A204.1 (cell line): ENCODE results near the gene PRDM16.

ENCODE experiments used
- FAIRE-seq: peaks from 2 replicates; lab custom pipeline; 2012; peaks lifted over from hg19 to GRCh38; lab: Jason Lieb, UNC

The PRDM16 gene

DNA sequence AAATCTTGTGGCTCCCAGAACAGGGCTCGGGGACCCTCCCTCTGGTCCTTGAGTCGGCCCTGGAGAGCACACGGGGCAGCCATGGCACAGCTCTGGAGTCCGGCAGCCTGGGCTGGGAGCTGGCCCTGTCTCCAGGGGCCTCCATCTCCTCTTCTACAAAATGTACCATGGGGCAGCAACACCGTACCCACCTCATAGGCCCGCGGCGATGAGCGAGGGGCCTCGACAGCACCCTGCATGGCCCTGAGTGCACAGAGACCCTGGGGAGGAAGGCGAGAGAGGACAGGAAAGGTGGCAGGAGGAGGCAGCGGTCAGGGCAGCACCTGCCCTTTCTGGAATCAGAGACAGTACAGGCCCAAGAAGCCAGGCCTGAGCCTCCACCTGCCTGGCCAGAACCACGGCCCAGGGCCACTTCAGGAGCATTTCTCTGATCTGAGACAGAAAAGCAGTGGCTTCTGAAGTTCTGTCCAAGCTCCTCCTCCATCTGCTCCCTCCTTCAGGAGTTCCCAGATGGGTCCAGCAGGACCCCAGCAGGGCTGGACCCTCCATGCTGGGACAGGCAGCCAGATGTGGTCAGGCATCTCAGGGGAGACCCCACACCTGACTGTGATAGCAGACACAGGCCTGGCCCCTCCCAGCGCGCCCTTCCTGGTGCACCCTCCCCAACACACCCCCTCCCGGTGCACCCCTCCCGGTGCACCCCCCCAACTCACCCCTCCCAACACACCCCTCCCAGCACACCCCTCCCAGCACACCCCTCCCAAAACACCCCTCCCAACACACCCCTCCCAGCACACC is 309.6 kb downstream of the PRDM16 start:
- no peak for FAIRE-seq

DNA sequence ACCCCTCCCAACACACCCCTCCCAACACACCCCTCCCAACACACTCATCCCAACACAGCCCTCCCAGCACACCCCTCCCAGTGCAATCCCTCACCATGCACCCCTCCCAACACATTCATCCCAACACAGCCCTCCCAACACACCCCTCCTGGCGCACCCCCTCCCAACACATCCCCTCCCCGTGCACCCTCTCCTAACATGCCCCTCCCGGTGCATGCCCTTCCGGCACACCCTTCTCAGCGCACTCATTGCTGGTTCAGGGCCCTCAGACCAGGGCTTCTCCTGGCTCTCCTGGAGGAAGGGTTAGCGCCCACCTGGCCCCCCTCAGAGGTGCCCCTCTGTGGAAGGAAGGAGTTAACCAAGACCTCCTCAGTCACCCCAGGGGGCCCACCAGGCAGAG is 310.9 kb downstream of the PRDM16 start:
- no peak for FAIRE-seq

- no peak for FAIRE-seq
Observed at GRCh38 chr1:3380469-3380868, 311.5 kb downstream of the PRDM16 start.

- FAIRE-seq, result no peak
Observed at GRCh38 chr1:3381901-3382300, 312.9 kb downstream of the PRDM16 start.

GRCh38 chr1:3382326-3383057 is 313.5 kb downstream of the PRDM16 start:
- FAIRE-seq, result no peak

DNA sequence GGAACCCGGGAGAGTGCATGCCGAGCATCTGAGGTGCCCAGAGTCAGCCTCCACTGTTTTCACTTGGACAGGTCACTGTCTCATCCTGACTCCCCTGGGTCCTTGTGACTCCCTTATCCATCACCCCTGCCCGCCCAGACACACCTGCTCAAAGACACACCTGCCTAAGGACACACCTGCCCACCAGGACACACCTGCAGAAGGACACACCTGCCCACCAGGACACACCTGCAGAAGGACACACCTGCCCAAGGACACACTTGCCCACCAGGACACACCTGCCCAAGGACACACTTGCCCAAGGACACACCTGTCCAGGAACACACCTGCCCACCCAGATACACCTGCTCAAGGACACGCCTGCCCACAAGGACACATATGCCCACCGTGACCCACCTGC is 314.7 kb downstream of the PRDM16 start:
- no peak for FAIRE-seq

- FAIRE-seq, result no peak
Observed at GRCh38 chr1:3384407-3384806, 315.4 kb downstream of the PRDM16 start.

DNA sequence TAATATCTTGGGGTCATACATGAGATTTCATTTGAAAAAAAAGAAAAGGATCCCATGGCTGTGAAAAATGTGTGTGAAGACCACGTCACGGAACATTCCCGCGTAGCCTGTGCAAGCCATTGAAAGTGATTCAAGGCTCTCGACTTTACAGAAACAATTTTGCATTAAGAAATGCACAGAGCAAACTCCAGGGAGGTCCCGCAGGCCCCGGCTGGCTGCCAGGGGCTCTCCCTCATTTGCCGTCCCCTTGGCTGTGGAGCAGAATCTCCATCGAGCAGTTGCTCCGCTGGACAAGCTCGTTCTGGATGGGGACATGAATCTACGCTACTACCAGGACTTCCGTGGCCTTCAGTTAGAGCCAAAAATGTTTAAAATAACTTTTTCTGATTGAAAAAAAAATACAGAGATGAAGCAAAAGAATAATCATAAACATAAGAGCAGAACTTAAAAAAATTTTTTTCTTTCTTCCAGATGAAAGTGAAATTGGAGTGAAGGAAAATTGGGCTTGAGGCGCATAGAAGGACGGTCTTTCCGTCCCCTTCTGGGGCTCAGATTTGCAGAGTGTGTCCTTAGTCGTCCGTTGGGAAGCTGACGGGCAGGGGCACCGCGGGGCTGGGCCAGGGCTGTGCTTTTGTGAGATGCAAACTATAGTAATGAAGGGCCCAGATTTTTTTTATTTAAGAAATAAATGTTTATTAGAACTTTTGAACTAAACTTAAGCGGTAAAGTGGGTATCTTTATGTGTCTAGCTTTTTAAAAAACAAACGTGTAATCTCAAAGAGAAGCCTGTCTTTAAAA is 317.4 kb downstream of the PRDM16 start:
- FAIRE-seq, result no peak

DNA sequence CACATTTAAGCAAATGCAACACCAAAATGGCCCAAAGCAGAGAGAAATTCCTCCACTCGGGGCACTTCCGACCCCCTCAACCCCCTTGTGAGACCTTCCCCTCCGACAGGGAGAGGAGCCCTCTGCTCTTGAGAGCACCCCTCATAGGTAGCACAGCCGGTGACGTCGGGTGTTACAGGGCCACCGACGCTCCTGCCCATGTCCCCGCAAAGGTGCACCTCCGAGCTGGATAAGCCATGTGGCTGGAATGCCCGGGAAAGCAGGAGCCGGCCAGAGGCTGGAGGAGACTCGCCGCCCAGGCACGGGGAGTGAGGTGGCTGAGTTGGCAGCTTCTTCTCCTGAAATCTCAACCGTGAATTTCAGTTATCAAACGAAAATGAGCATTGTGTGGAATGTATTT is 318.4 kb downstream of the PRDM16 start:
- FAIRE-seq, result no peak

DNA sequence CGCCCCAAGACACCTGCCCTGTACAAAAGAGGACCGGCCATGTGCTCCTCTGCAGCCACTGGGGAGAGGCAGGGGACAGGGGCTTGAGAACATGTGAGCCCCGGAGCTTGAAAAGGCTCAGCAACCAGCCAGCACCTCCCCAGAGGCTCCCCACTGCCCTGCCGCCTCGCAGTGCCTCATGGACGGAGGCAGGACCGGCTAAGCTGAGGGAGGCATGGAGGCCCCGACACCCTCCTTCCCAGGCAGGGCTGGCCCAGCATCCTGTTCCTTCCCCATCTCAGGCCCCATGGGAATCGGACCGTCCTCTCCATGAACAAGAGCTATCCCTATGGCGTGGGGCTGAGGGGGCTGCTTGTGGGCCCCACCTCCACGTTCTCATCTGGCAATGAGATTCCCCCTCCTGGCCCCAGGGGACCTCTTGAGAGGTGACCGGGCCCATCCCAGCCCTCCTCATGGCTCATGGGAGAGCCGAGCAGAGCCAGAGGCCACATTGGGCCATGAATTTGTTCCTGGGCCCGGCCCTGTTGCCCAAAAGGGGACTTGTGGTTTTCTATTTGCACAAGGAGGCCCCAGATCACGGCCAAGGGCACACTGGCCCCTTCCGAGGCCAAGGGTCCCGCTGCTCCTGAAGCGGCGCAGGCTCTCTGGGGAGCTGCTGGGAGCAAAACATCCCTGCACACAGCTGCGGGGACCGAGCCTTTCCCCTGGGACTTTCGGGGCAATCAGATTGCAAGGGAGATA is 320.3 kb downstream of the PRDM16 start:
- no peak for FAIRE-seq

DNA sequence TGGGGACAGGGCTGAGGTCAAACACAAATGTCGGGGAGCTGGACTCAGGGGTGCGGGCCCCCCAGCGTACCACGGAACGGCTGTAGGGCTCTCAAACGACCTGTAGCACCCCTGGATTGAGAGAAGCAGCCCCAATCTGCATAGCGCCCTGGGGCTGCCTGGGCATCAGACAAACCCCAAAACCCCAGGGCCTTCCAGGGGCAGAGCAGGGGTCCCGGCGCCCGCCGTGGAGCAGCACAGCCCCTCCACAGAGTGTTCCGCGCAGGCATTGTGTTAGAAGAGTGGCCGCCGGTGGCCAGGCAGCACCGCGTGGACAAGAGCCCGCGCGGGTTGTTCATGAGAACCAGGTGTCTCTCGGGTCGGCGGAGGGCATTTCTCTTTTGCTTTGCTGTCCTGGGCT is 321.3 kb downstream of the PRDM16 start:
- FAIRE-seq, result no peak

- no peak for FAIRE-seq
Observed at GRCh38 chr1:3391711-3392110, 322.7 kb downstream of the PRDM16 start.

DNA sequence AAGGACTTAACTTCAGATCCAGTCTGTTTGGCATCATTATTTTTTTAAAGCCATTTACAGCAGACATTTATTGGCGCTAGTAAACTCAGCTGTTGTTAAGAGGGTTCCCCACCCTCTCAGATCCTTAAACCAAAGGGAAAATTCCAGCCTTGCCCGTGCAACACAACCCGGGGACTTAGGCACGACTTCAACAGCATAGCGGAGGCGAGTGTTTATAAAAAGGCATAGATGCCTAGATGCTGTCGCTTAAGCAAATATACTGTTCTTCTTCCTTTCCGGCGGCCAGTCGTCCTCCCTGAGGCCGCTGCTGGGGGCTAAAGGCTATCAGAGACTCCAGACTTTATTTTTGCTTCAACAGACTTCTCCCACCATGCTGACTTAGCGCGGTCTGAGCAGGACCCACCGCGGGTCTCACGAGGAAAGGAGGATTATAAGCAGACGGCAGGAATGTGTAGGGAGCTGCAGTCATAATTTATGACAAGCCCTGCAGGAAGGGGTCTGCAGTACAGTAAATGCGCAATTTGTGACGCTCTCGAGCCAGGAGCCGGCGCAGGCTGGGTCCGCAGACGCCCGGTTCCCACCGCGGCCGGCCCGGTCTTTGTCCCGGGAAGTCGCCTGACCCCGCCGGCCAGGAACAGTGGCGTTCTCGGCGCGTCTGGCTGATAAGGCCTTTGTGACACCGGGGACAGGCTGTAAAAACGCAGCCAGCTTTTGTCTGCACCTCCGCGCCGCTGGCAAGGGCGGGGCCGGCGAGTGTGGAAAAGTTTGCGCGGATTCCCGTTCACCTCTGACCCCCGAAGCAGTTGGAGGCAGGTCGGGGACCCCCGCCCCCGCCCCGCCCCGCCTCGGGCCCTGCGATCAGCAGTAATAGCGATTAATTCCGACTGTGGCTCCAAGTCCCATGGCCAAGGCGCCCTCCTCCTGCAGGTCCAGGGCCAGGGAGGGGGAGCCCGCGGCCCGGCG is 324.3 kb downstream of the PRDM16 start:
- no peak for FAIRE-seq

GRCh38 chr1:3393987-3394920 is 325.3 kb downstream of the PRDM16 start:
- no peak for FAIRE-seq

- no peak for FAIRE-seq
Observed at GRCh38 chr1:3396411-3396810, 327.4 kb downstream of the PRDM16 start.

GRCh38 chr1:3397311-3397710 is 328.3 kb downstream of the PRDM16 start:
- no peak for FAIRE-seq

DNA sequence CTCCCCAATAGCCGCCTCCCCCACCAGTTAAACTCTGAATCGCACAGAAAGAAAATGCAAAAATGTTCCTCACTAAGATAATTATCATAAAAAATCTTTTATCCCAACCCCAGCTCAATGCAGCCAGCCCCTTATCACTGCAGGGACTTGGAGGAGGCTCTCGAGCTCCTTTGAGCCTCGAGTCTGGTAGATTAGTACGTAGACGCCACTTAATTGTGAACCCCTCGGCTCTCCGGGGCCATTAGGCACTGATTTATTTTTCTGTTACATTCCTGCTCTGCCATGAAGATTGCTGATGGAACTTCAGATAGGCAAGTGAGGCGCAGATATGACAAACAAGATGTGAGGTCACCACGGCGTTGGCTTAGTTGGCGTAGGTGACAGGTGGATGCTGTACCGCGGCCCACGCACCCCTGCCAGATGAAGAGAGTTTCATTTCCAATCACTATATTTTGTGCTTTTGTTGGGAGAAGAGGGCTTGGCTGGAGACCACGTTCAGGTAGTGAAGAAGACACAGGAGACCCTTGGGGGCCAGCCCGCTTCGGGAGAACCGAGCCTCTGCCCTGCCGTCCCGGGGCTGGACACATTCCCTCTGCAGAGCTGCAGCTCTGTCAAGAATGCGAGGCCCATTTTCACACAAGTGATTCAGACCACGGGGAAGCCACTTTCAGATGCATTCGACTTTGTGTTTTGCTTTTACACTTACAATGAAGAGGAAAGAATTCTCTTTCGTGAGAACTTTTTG is 329.6 kb downstream of the PRDM16 start:
- FAIRE-seq, result no peak

GRCh38 chr1:3399732-3400131 is 330.7 kb downstream of the PRDM16 start:
- FAIRE-seq, result no peak

DNA sequence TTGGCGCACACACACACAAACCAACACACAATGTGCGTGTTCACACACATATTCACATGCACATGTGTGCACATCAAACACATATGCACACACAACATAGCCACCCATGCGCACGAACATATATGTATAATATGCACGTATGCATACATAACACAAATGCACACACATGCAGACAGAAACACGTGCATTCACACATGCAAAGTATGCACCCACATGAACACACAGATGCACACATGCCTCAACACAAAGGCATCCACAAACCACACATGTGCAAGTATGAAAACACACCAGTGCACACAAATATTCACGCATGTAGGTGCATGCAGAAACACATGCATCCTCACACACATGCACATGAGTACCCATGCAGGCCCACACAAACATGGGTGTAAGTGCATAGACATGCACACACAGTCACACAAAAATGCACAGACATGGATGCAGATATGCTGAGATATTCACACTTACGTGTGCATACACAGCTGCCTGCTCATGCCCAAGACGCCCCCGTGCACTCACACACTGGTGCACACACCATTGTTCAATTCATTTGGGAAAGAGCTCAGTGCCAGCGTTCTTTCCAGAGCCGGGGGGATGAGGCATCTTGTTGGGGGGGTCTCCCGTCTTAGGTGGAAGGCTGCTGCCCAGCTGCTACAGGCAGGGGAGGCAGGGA is 332.7 kb downstream of the PRDM16 start:
- FAIRE-seq, result no peak
